ENCODE data around the gene ZNF583.
A peak's percentile ranks its signal among the peaks of the same experiment; 100 is the strongest.

The ZNF583 gene

DNA sequence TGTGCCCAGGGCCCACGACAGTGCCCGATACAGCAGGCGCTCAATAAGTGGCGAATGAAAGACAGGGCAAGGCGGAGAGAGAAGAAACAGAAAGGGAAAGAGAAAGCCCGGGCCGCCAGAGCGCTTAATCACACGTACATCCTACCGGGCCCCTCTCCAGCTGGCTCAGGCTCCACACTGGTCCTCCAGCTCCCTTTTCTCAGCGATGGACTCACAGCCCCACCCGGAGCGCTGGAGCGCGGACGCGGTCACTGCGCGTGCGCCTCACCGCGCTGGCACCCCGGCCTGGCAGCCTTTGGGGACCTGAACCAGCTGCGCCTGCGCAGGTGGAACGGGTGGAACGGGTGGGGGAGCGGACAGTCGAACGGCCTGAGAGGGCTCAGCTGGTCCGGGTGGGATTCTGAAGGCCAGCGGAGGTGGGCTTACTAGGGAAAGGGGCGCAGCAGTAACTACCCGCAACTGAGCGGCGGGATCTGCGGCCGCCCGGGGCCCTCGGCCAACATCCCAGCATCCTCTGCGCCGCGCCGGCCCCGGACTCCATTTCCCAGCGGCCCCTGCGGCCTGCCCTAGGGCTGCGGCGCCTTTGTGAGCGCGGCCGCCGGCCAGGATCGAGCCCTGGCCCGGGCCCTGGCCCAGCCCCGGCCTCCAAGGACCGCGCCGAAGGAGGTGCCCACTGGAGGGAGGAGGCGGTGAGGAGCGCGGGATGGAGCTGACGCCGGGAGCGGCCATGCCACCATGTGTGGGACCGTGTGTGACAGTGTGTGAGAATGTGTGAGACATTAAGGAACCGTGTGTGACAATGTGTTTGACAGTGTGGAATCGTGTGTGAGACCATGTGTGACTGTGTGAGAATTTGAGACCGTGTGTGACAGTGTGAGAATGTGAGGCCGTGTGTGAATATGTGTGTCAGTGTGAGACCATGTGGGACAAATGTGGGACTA lies at the start of gene ZNF583:
TSS of gene ZNF583 (plus strand) at position 569 of the 941 bp plus-strand sequence. CDS start 2,783 bp downstream, outside the sequence.
- DNase-seq (ENCODE audit: low read depth), result peak; percentile 90

- DNase-seq (ENCODE audit: low read depth), result no peak
Observed at GRCh38 chr19:56355517-56355916, 48.6 kb upstream of the ZNF583 start.

DNA sequence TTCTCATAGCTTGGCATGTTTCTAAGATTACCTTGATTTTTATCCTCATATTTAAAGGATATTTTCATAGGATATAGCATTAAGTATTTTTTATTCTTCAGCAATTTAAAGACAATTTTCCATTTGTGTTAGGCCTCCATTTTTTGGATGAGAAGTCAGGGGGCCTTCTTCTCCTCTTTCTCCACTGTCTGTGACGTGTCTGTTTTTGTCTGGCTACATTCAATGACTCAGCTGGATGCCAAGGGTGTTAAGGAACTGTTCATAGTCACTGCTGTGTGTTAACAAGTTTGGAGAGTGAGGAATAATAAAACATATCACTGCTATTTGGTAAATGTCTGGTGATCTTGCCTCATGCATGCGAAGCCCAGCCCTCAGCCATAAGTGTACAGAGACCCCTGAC lies 47.2 kb upstream of the ZNF583 start:
- no peak for DNase-seq (ENCODE audit: low read depth)

DNA sequence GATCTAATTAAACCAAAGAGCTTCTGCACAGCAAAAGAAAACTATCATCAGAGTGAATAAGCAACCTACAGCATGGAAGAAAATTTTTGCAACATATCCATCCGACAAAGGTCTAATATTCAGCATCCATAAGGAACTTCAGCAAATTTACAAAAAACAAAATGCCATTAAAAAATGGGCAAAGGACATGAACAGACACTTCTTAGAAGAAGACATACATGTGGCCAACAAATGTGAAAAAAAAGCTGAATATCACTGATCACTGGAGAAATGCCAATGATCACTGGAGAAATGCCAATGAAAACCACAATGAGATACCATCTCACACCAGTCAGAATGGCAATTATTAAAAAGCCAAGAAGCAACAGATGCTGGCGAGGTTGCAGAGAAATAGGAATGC lies 43.3 kb upstream of the ZNF583 start:
- DNase-seq (ENCODE audit: low read depth), result no peak

DNA sequence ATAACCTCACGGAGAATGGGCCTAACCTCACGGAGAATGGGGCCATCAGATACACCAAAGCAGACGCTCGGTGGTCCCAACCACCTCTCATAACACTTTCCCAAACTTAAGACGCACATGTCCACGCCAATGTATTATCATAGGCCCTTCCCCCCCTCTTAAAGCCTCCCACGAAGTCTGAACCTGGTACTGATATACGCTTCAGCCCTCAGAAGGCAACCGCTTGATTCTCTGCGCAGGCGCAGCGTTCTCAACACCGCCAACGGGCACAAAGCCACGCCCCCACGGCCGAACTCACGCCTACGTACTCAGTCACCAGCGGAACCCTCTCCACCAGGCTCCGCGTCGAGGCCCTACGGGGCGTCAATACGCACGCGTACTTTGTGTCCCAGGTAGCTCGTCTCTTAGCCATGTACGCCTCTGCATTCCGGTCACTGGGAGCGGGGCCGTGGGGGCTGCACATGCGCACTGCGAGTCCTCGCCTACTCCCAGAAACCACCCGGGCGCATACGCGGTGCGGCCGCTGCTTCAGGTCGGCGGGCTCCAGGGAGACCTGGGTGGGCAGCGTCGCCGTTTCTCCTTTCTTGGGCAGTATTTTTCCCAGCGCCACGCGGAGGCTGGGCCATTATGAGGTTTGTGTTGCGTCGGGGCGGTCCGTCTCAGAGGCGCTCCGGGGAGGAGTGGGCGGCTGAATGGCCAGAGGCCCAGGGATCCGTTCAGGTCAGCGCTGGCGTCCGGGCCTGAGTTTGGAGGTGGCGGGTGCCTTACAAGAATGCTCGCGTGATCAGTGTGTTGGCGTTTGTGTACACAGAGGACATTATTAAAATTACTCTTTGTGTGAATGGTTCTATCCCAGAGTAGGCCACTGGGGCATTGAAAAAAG lies 36.1 kb upstream of the ZNF583 start:
- DNase-seq (ENCODE audit: low read depth), result peak; percentile 73

DNA sequence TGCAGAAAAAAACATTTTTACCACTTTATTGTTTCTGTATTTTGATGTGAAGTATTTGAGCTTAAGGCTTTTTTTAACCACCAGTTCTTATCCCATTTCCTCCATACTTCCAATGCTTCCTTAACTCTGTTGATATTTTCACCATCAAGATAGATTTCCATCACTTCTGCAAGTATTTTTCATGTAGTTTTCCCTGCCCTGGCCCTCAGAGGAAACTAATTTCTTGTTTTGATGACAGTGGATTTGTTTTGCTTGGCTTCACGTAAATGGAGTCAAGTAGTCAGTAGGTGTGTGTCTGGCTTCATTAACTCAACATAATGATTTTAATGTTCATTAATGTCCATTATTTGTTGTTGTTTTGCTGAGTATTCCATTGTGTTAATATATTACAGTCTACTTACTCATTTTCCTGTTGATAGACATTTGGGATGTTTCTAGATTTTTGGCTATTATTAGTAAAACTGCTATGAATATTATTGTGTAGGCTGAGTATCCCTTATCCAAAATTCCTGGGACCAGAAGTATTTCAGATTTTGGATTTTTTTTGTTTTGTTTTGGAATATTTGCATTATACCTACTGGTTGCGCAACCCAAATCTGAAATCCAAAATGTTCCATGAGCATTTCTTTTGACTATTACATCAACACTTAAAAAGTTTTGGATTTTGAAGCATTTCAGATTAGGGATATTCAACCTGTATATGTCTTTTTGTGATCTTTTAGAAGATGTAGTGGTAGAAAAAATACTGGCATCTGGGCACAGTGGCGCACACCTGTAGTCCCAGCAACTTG lies 34.1 kb upstream of the ZNF583 start:
- no peak for DNase-seq (ENCODE audit: low read depth)

DNA sequence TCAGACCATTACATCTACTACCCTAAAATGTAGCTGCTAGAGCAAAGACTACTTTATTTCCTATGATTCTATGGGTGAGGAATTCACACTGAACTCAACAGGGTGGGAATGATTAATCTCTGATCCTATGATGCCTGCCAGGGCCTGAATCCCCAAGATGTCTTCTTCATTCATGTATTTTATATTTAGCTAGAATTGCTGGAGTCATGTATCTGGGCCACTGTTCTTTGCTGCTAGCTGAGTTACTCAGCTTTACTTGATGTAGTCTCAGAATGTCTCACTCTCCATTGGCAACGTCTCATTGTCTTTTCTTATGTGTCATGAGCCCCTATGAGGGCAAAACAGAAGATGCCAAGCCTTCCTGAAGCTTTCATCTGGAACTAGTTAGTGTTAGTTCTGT lies 31.9 kb upstream of the ZNF583 start:
- no peak for DNase-seq (ENCODE audit: low read depth)

GRCh38 chr19:56377105-56377924 lies 26.8 kb upstream of the ZNF583 start:
- DNase-seq (ENCODE audit: low read depth), result no peak

DNA sequence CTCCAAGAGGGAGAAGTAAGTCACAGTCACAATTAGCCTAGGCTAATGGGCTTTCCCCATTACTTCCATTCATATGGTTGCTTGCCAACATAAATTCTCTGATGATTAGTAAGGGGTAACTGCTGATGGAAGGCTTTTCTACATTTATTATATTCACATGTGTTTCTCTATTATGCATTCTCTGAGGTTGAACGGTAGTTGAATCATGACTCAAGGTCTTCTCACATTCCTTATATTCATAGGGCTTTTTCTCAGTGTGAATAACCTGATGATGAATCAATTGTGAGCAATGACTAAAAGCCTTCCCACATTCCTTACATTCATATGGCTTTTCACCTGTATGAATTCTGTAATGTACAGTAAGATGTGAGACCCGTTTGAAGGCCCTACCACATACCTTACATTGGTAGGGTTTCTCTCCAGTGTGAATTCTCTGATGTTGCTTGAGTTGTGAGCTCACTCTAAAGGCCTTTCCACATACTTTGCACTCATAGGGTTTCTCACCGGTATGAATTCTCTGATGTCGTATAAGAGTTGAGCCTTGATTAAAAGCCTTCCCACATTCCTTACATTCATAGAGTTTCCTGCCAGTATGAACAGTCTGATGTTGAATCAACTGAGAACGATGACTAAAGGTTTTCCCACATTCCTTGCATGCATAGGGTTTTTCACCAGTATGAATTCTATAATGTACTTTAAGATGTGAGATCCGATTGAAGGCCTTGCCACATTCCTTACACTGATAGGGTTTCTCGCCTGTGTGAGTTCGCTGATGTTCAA lies 20.1 kb upstream of the ZNF583 start:
- DNase-seq (ENCODE audit: low read depth), result no peak

DNA sequence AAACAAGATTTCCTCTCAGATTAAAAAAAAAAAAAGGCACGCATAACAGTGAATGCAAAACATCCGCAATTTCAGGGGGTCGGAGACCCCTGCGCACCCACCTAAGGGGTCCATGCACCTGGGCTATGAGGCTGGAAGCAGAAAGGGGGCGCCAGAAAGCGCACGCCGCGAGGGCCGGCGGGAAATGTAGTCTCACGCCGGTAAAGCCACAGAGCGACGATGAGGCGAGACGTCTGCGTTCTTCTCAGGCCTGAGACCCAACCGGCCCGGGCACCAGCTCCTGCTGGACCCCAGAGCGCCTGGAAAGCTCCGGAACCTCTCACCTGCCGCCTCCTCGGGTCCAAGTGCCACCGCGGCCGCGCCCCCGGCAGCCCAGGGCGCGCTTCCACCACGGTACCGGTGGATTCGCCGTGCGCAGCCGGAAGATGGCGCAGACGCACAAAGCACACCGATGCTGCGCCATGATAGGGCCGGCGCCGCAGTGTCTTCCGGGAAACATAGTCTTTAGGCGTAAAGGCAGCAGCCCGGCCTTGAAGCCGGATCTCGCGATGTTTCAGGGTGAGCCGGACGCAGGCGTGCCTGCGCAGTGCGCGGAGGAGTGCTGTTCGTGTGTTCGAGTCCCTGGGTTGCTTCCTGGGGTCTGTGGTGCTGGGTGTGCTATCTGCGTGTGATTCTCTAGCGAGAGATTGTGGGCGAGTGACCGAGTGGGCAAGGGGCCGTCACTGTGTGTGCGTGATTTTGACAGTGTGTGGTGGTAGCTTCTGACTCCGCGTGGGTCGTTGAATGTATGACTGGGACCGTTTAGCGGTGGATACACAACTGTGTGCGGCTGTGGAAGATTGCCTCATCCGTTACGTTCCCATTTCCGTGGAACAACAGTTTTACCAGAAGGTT lies 10.8 kb upstream of the ZNF583 start, which contains the start of gene ZNF582:
TSS of gene ZNF582 (minus strand) at position 416 of the 894 bp plus-strand sequence. CDS start 1,782 bp downstream, outside the sequence.
- DNase-seq (ENCODE audit: low read depth), result peak; percentile 85

DNA sequence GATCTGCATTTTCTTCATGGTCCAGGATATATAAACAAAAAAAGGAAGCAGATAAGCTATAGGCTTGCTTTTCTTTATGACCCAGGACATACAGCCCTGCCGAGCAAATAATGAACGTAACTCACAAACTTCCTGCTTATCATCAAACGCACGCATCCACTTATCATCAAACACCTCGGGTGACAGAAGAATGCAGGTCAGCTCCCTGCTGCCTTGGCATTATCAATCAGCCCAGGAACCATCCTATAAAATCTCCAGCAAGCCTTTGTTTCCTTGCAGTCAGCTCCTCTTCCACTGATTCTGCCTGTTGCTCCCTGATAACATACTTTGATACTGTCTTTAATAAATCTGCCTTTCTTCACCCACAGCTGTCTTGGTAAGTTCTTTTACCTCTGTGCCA lies 5.3 kb upstream of the ZNF583 start:
- no peak for DNase-seq (ENCODE audit: low read depth)

- DNase-seq (ENCODE audit: low read depth), result no peak
Observed at GRCh38 chr19:56400485-56400884, 3.6 kb upstream of the ZNF583 start.

- no peak for DNase-seq (ENCODE audit: low read depth)
Observed at GRCh38 chr19:56403261-56403660, 871 bp upstream of the ZNF583 start.

DNA sequence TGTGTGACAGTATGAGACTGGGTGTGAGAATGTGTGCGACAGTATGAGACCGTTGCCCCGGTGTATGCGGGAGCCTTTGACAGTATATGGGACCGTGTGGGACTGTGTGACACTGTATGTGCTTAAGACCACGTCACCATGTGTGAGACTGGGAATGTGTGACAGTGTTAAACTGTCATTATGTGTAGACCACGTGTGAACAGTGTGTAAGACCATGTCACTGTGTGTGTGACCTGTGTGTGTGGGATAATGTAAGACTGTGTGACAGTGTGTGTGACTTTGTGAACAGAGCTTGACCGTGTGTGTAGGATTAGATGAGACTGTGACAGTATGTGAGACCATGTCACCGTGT lies 549 bp downstream of the ZNF583 start:
- no peak for DNase-seq (ENCODE audit: low read depth)

GRCh38 chr19:56405062-56405461 lies 930 bp downstream of the ZNF583 start:
- no peak for DNase-seq (ENCODE audit: low read depth)

GRCh38 chr19:56423276-56423984 lies 19.3 kb downstream of the ZNF583 start:
- DNase-seq (ENCODE audit: low read depth), result no peak

DNA sequence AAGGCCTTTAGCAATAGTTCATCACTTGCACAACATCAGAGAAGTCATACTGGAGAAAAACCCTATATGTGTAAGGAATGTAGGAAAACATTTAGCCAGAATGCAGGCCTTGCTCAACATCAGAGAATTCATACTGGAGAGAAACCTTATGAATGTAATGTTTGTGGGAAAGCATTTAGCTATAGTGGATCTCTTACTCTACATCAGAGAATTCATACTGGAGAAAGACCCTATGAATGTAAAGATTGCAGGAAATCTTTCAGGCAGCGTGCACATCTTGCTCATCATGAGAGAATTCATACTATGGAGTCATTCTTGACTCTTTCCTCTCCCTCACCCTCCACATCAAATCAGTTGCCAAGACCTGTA lies 19.8 kb downstream of the ZNF583 start:
- no peak for DNase-seq (ENCODE audit: low read depth)

GRCh38 chr19:56441206-56441792 lies 37.2 kb downstream of the ZNF583 start:
- DNase-seq (ENCODE audit: low read depth), result no peak
